Keratinocyte (primary cell): ENCODE data around the gene GBP3. TPM values are rescaled to one million over a fixed set of nuclear protein-coding genes. Genes with fewer than 3 reads are reported as not detected.

Source experiments
- DNase-seq: peaks from one replicate; pipeline ENCODE4 v3.0.0-alpha.2; 2011; ENCODE audit warnings: low read depth, missing footprints, low spot score
- FAIRE-seq: peaks from 2 replicates; lab custom pipeline; 2011; peaks lifted over from hg19 to GRCh38; lab: Jason Lieb, UNC
- H2AFZ ChIP-seq: 2 replicates; pipeline ENCODE4 v1.6.0; 2012; ENCODE audit warnings: low read length, control low read depth, inconsistent platforms; ENCODE audit not compliant: control insufficient read depth
- H3K27ac ChIP-seq: 2 replicates; pipeline ENCODE4 v1.5.1; 2011; ENCODE audit warnings: low read length; ENCODE audit not compliant: control insufficient read depth, insufficient read depth
- H3K27me3 ChIP-seq: 3 replicates; pipeline ENCODE4 v1.6.0; 2011; ENCODE audit warnings: low read length; ENCODE audit not compliant: control insufficient read depth, insufficient read depth; ENCODE audit errors: extremely low read depth
- H3K36me3 ChIP-seq, 2 experiments: 2 replicates in 1 of 2; 3 replicates in 1 of 2; pipeline ENCODE4 v1.5.1; 2011; ENCODE audit warnings: low read length in 2 of 2, mild to moderate bottlenecking in 1 of 2; ENCODE audit not compliant: control insufficient read depth in 2 of 2, insufficient read depth in 2 of 2; ENCODE audit errors: extremely low read depth in 1 of 2
- H3K4me1 ChIP-seq: 3 replicates; pipeline ENCODE4 v1.5.1; 2011; ENCODE audit warnings: low read length; ENCODE audit not compliant: control insufficient read depth, insufficient read depth; ENCODE audit errors: extremely low read depth
- H3K4me2 ChIP-seq: 3 replicates; pipeline ENCODE4 v1.6.0; 2011; ENCODE audit warnings: low read depth, low read length; ENCODE audit not compliant: control insufficient read depth, insufficient read depth; ENCODE audit errors: extremely low read depth
- H3K4me3 ChIP-seq, 3 experiments: fragments of 200-600 bp in 1 of 3; sonication (generic) in 1 of 3; 2 replicates in 2 of 3; 3 replicates in 1 of 3; pipeline ENCODE4 v1.5.1; 2011 to 2016; ENCODE audit warnings: low read length in 3 of 3, mild to moderate bottlenecking in 3 of 3, control low read depth in 2 of 3, inconsistent platforms in 1 of 3, low read depth in 1 of 3, mixed read lengths in 1 of 3, mixed run types in 1 of 3, moderate library complexity in 1 of 3; ENCODE audit not compliant: control insufficient read depth in 2 of 3, insufficient read depth in 2 of 3; ENCODE audit errors: extremely low read depth in 1 of 3
- H3K79me2 ChIP-seq: 2 replicates; pipeline ENCODE4 v1.6.0; 2012; ENCODE audit warnings: low read length; ENCODE audit not compliant: control insufficient read depth, insufficient read depth
- H3K9ac ChIP-seq: 3 replicates; pipeline ENCODE4 v1.6.0; 2011; ENCODE audit warnings: low read length; ENCODE audit not compliant: control insufficient read depth, insufficient read depth; ENCODE audit errors: extremely low read depth
- H3K9me1 ChIP-seq: 3 replicates; pipeline ENCODE4 v1.6.0; 2011; ENCODE audit warnings: low read length; ENCODE audit not compliant: control insufficient read depth, insufficient read depth; ENCODE audit errors: extremely low read depth
- H3K9me3 ChIP-seq: 2 replicates; pipeline ENCODE4 v1.5.1; 2012; ENCODE audit warnings: low read depth, low read length; ENCODE audit not compliant: control insufficient read depth
- H4K20me1 ChIP-seq: 3 replicates; pipeline ENCODE4 v1.6.0; 2011; ENCODE audit warnings: low read length; ENCODE audit not compliant: control insufficient read depth, insufficient read depth; ENCODE audit errors: extremely low read depth
- EZH2 ChIP-seq: IDR thresholded peaks from one replicate; pipeline ENCODE4 v1.6.1; 2012; ENCODE audit warnings: inconsistent platforms, mild to moderate bottlenecking, low read length, moderate library complexity
- dilution Hi-C: fragments of 300-500 bp; cut with MboI; formaldehyde crosslinking; loops from one replicate; pipeline ENCODE4 v1.7.0; 2020; ENCODE audit warnings: low sequenced_read_pairs; ENCODE audit not compliant: extremely low pct_ligation_motif_present
- polyA plus RNA-seq, 5 experiments: library from polyadenylated mRNA; depleted of rRNA in 3 of 5; stranded (reverse) in 3 of 5; stranded (forward) in 1 of 5; unstranded in 1 of 5; fragments of >200 nt; gene quantifications; 1 replicate in 1 of 5; 2 replicates in 3 of 5; 3 replicates in 1 of 5; pipeline versions ENCODE4 v1.2.1 to v1.2.3, GENCODE V29; 2011 to 2012; ENCODE audit warnings: missing spikeins in 2 of 5, low read depth in 1 of 5, low replicate concordance in 1 of 5
- TF ChIP-seq, protein P1 (sequence below), 3 experiments: IDR thresholded peaks in 1 of 3; conservative IDR thresholded peaks in 1 of 3; optimal IDR thresholded peaks in 1 of 3; 2 replicates in 2 of 3; 3 replicates in 1 of 3; pipeline versions ENCODE3 to v1.5.1; 2011; ENCODE audit warnings: low read length in 3 of 3, mild to moderate bottlenecking in 3 of 3, moderate library complexity in 2 of 3, control low read depth in 1 of 3, inconsistent platforms in 1 of 3; ENCODE audit not compliant: insufficient read depth in 2 of 3; ENCODE audit errors: extremely low read depth in 1 of 3

Gene GBP3
- polyA plus RNA-seq, 1 donor (not counting 4 experiments of a cell fraction or from before 2014, with no cell fraction given), result 42.6 TPM

- Histone ChIP-seq H3K27me3 (no peaks in the 10 kb centered on the region), H4K20me1 (no peaks in the 10 kb centered on the region), H3K4me3 (no peak overlapping the region), H3K4me2 (no peak overlapping the region), H3K4me1 (peaks cover 23% of the 10 kb centered on the region), H3K9me3 (peaks cover 4% of the 10 kb centered on the region), H3K27ac (no peak overlapping the region), H3K79me2 (no peaks in the 10 kb centered on the region), H2AFZ (no peak overlapping the region), H3K36me3 (no peaks in the 10 kb centered on the region), H3K9ac (no peak overlapping the region), H3K9me1 (no peaks in the 10 kb centered on the region)
- peak; percentile 36 for FAIRE-seq
- dilution Hi-C loops, result no loop called here
- DNase-seq, result no peak
- TF ChIP-seq EZH2, result no peak
These were observed 22.5 kb upstream of the GBP3 start for GRCh38 chr1:89044970-89045721.

GRCh38 chr1:89043940-89044339 is 21.3 kb upstream of the GBP3 start:
- TF ChIP-seq EZH2, result no peak
- TF ChIP-seq, protein P1, sequence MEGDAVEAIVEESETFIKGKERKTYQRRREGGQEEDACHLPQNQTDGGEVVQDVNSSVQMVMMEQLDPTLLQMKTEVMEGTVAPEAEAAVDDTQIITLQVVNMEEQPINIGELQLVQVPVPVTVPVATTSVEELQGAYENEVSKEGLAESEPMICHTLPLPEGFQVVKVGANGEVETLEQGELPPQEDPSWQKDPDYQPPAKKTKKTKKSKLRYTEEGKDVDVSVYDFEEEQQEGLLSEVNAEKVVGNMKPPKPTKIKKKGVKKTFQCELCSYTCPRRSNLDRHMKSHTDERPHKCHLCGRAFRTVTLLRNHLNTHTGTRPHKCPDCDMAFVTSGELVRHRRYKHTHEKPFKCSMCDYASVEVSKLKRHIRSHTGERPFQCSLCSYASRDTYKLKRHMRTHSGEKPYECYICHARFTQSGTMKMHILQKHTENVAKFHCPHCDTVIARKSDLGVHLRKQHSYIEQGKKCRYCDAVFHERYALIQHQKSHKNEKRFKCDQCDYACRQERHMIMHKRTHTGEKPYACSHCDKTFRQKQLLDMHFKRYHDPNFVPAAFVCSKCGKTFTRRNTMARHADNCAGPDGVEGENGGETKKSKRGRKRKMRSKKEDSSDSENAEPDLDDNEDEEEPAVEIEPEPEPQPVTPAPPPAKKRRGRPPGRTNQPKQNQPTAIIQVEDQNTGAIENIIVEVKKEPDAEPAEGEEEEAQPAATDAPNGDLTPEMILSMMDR (optimal IDR thresholded peaks at IDR 0.05 in 1 of 3, IDR thresholded peaks at IDR 0.05 in 1 of 3, conservative IDR thresholded peaks at IDR 0.05 in 1 of 3; ENCODE audit: extremely low read depth in 1 of 3, insufficient read depth in 2 of 3, low read length in 3 of 3), result no peak
- H3K4me2 ChIP-seq, result no peak overlapping the region
- H2AFZ ChIP-seq, result no peak overlapping the region
- H3K36me3 ChIP-seq, result no peaks in the 10 kb centered on the region
- FAIRE-seq, result no peak
- dilution Hi-C loops, result no loop called here
- peaks cover 12% of the 10 kb centered on the region for H3K4me1 ChIP-seq
- no peaks in the 10 kb centered on the region for H3K79me2 ChIP-seq
- H3K27ac ChIP-seq, result no peak overlapping the region
- no peak for DNase-seq
- H3K27me3 ChIP-seq, result no peaks in the 10 kb centered on the region
- H3K4me3 ChIP-seq, result no peak overlapping the region
- H3K9ac ChIP-seq, result no peak overlapping the region
- H4K20me1 ChIP-seq, result no peaks in the 10 kb centered on the region
- H3K9me1 ChIP-seq, result no peaks in the 10 kb centered on the region
- peaks cover 4% of the 10 kb centered on the region for H3K9me3 ChIP-seq

DNA sequence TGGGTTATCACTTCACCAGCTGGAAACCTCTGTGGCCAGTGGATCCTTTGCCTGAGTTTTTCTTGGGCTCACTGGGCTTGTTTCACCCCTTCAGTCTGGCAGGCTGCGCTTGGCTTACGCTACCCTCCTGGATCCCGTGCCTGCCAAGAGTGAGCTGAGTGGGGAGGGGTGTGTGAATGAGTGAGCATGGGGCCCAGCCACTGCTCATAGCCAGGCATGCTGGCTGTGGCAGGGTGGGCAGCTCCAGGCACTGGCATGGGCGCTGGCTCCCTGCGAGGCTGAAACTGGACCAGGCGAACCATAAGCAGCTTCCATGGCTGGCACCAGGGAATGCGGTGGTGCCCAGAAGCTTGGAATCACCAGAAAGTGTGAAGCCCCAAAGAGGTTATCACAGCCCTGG is 19.8 kb upstream of the GBP3 start:
- Histone ChIP-seq H2AFZ (no peak overlapping the region), H4K20me1 (no peaks in the 10 kb centered on the region), H3K4me2 (no peak overlapping the region), H3K9me3 (peaks cover 4% of the 10 kb centered on the region), H3K27me3 (no peaks in the 10 kb centered on the region), H3K36me3 (no peaks in the 10 kb centered on the region), H3K9ac (no peak overlapping the region), H3K4me3 (no peak overlapping the region), H3K27ac (no peak overlapping the region), H3K9me1 (no peaks in the 10 kb centered on the region), H3K4me1 (peaks cover 12% of the 10 kb centered on the region), H3K79me2 (no peaks in the 10 kb centered on the region)
- FAIRE-seq, result no peak
- DNase-seq, result no peak
- dilution Hi-C loops, result no loop called here
- TF ChIP-seq, protein P1 (optimal IDR thresholded peaks at IDR 0.05 in 1 of 3, IDR thresholded peaks at IDR 0.05 in 1 of 3, conservative IDR thresholded peaks at IDR 0.05 in 1 of 3; ENCODE audit: extremely low read depth in 1 of 3, insufficient read depth in 2 of 3, low read length in 3 of 3), result no peak
- no peak for TF ChIP-seq EZH2
